Small intestine (tissue), 7 donors: ENCODE measurements around the gene PHC2. TPM values are rescaled to one million over a fixed set of nuclear protein-coding genes. Genes with fewer than 3 reads are reported as not detected.

ENCODE experiments used
- DNase-seq, 2 donors: peaks; one replicate each; pipeline versions ENCODE4 v3.0.0 to v3.0.0-alpha.2; 2013
- FAIRE-seq: peaks from 2 replicates; lab custom pipeline; 2012; peaks lifted over from hg19 to GRCh38; lab: Jason Lieb, UNC
- H3K27ac ChIP-seq, 3 donors: one replicate each; pipeline ENCODE4 v1.5.1; 2013; ENCODE audit warnings: low read length in 2 of 3, mild to moderate bottlenecking in 2 of 3, control low read depth in 1 of 3, inconsistent platforms in 1 of 3, low read depth in 1 of 3, moderate library complexity in 1 of 3
- H3K27me3 ChIP-seq, 3 donors: one replicate each; pipeline ENCODE4 v1.6.1; 2013; ENCODE audit warnings: low read length in 3 of 3, inconsistent platforms in 1 of 3; ENCODE audit not compliant: control insufficient read depth in 3 of 3, insufficient read depth in 3 of 3
- H3K36me3 ChIP-seq, 3 donors: one replicate each; pipeline ENCODE4 v1.6.1; 2013; ENCODE audit warnings: low read length in 3 of 3, inconsistent platforms in 1 of 3, low read depth in 1 of 3, mild to moderate bottlenecking in 1 of 3, moderate library complexity in 1 of 3; ENCODE audit not compliant: control insufficient read depth in 3 of 3, insufficient read depth in 2 of 3
- H3K4me1 ChIP-seq, 3 donors: one replicate each; pipeline ENCODE4 v1.6.1; 2013; ENCODE audit warnings: low read length in 2 of 3, inconsistent platforms in 1 of 3, low read depth in 1 of 3, mild to moderate bottlenecking in 1 of 3, moderate library complexity in 1 of 3; ENCODE audit not compliant: control insufficient read depth in 3 of 3, insufficient read depth in 2 of 3
- H3K4me3 ChIP-seq, 3 donors: one replicate each; pipeline ENCODE4 v1.5.1; 2013; ENCODE audit warnings: low read length in 3 of 3, control low read depth in 1 of 3, inconsistent platforms in 1 of 3, low read depth in 1 of 3, mild to moderate bottlenecking in 1 of 3, moderate library complexity in 1 of 3
- H3K9me3 ChIP-seq, 2 donors: one replicate each; pipeline ENCODE4 v1.6.1; 2013; ENCODE audit warnings: low read depth in 1 of 2, low read length in 1 of 2; ENCODE audit not compliant: control insufficient read depth in 2 of 2, insufficient read depth in 1 of 2
- WGBS, 3 donors: extraction: QIAGEN DNeasy Blood & Tissue Kit; methylation state at CpG; one replicate each; pipeline ENCODE4 v1.1.7; 2013; 5-methylcytosine and 5-hydroxymethylcytosine counted together
- polyA plus RNA-seq, 4 donors: library from polyadenylated mRNA; stranded (reverse) in 3 of 4; unstranded in 1 of 4; fragments of 200-250 nt in 3 of 4; fragments of 120-200 nt in 1 of 4; gene quantifications; one replicate each; pipeline versions ENCODE4 v1.2.1 to v1.2.3, GENCODE V29; 2013
- donor health status: healthy with polysubstance abuse.
- donor health status: control.
- donor health status: control.
- donor health status: Bipolar disorder and iron deficiency.
- donor health status: healthy.

The PHC2 gene
- polyA plus RNA-seq, 4 donors = 41.2 to 110 (median 47.8) TPM

DNA sequence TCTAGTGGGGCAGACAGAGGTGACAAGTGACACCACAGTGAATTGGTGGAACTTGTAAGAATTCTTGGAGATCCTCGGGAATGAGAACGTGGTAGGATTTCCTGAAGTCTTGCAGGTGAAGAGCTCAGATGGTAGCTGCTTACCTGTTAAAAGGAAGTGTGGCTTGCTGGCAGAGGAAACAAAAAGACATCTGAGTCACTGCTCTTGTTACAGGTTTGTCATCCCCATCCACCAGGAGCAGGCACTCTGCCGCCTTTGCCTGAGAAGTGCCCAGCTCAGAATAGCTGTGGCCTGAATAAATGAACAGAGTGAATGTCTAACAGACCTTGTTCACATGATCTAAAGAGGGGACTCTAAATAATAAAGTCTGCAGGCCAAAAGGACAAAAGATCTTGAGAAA lies 29.2 kb upstream of the PHC2 start:
- Histone ChIP-seq H3K27ac (no peak overlapping the region), H3K9me3 (no peaks in the 10 kb centered on the region), H3K4me1 (no peaks in the 10 kb centered on the region), H3K4me3 (no peak overlapping the region), H3K27me3 (no peaks in the 10 kb centered on the region), H3K36me3 (no peaks in the 10 kb centered on the region)
- DNase-seq = no peak
- 72 to 80% (median 76%) methylated on average over 3 of the region's 3 CpGs for WGBS, 3 donors
- no peak for FAIRE-seq

DNA sequence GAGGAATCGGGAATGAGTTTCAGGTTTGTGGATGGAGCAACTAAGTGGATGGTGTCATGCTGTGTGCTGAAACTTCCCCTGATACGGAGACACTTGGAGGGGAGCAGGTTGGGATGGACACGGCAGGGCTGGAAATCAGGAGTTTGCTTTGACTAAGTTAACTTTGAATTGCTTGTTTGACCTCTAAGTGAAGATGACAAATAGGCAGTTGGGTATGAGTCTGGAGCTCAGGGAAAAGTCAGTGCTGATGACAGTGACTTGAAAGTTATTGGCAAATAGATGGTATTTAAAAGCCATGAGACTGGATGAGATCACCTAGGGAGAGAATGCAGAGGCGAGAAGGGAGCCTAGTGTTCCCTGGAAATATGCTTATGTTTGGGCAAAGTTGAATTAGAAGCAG lies 28.8 kb upstream of the PHC2 start:
- no peak for FAIRE-seq
- no peak overlapping the region for H3K4me3 ChIP-seq

GRCh38 chr1:33456502-33456886 lies 25.6 kb upstream of the PHC2 start:
- 81 to 86% (median 84%) methylated on average over 6 of the region's 6 CpGs for WGBS, 3 donors
- H3K4me1 ChIP-seq = no peaks in the 10 kb centered on the region
- no peak overlapping the region for H3K4me3 ChIP-seq
- H3K27me3 ChIP-seq = no peaks in the 10 kb centered on the region
- DNase-seq (no peak), FAIRE-seq (no peak)
- H3K9me3 ChIP-seq = peaks cover 0 to 3% of the 10 kb centered on the region in 2 donors
- no peaks in the 10 kb centered on the region for H3K36me3 ChIP-seq
- H3K27ac ChIP-seq = no peak overlapping the region

More for the DNA sequence above, 28.8 kb upstream of the PHC2 start:
- Histone ChIP-seq H3K27me3 (no peaks in the 10 kb centered on the region), H3K36me3 (no peaks in the 10 kb centered on the region), H3K4me1 (no peaks in the 10 kb centered on the region), H3K9me3 (no peaks in the 10 kb centered on the region), H3K27ac (no peak overlapping the region)
- 83 to 94% (median 83%) methylated on average over 4 of the region's 4 CpGs for WGBS, 3 donors
- DNase-seq = no peak

GRCh38 chr1:33455539-33456501 lies 24.9 kb upstream of the PHC2 start:
- WGBS, 3 donors = 45 to 47% (median 46%) methylated on average over 8 of the region's 8 CpGs
- Histone ChIP-seq H3K27me3 (no peaks in the 10 kb centered on the region), H3K36me3 (no peaks in the 10 kb centered on the region), H3K4me3 (no peak overlapping the region), H3K9me3 (peaks cover 0 to 3% of the 10 kb centered on the region in 2 donors), H3K27ac (no peak overlapping the region), H3K4me1 (no peaks in the 10 kb centered on the region)
- FAIRE-seq (no peak), DNase-seq (peak; percentile 51 to 67)

DNA sequence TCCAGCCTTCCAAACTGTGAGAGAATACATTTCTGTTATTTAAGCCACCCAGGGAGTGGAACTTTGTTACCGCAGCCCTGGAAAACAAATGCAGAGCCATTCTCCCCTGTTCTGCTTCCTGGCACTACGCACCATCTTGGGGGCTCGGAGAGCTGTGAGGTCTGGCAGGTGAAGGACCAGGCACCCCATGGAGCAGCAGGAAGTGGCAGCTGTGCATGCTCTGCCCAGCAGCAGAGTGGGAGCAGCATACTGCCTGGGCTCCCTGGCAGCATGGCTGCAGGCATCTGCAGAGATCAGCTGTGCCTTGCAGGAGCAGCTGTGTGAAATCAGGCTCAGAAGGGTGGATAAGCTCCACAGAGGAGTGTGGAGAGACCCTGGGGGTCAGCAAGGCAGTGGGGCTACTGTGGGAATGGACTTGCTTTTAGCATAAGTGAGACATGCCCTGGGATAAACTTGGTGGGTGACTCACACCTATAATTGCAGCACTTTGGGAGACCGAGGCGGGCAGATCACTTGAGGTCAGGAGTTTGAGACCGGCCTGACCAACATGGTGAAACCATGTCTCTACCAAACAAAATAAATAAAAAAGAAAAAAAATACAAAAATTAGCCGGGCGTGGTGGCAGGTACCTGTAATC lies 23.9 kb upstream of the PHC2 start:
- Histone ChIP-seq H3K27ac (no peak overlapping the region), H3K27me3 (no peaks in the 10 kb centered on the region), H3K4me1 (no peaks in the 10 kb centered on the region), H3K9me3 (peaks cover 0 to 3% of the 10 kb centered on the region in 2 donors), H3K36me3 (no peaks in the 10 kb centered on the region), H3K4me3 (no peak overlapping the region)
- FAIRE-seq (no peak), DNase-seq (no peak)
- 91 to 95% (median 91%) methylated on average over 8 of the region's 8 CpGs for WGBS, 3 donors

DNA sequence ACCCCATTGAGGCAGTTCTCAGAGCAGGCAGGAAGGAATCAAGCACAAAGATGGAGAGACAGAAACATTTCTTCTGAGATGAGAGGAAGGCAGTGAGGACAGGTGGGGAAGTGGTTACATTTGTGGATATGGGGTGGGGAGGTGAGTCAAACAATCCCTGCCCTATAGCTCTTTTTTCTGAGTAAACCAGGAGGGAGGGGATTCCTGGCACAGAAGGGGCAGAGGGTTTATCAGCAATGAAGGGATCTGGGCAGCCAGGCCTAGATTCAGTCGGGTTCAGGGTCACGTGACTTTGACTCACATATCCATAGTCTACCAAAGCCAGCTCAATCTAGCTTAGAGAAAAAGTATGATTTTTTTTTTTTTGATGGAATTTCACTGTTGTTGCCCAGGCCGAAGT lies 15.7 kb upstream of the PHC2 start:
- no peak for FAIRE-seq
- WGBS, 3 donors = 80 to 91% (median 86%) methylated on average over 3 of the region's 3 CpGs
- no peak for DNase-seq
- no peak overlapping the region for H3K4me3 ChIP-seq
- H3K9me3 ChIP-seq = no peaks in the 10 kb centered on the region
- H3K27me3 ChIP-seq = no peaks in the 10 kb centered on the region
- H3K4me1 ChIP-seq = no peaks in the 10 kb centered on the region
- H3K36me3 ChIP-seq = no peaks in the 10 kb centered on the region
- H3K27ac ChIP-seq = no peak overlapping the region

DNA sequence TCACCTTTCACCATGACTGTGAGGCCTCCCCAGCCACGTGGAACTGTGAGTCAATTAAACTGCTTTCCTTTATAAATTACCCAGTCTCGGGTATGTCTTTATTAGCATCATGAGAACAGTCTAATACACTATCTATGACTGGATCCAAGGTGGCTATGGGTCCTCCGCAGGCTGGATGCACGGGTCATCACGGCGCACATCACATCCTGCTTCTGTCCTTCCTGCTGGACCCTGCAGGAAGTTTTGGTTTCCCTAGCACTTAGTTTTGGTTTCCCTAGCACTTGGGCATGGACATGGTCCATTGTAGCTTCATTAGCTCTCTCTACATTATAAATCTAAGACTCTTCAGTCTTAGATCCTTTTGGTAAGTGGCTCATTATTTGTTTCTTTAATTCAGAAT lies 14.2 kb upstream of the PHC2 start:
- no peaks in the 10 kb centered on the region for H3K36me3 ChIP-seq
- H3K4me3 ChIP-seq = no peak overlapping the region
- FAIRE-seq = no peak
- 77 to 88% (median 81%) methylated on average over 6 of the region's 6 CpGs for WGBS, 3 donors
- no peak for DNase-seq
- no peaks in the 10 kb centered on the region for H3K4me1 ChIP-seq
- peaks cover 0 to 7% of the 10 kb centered on the region in 2 donors for H3K9me3 ChIP-seq
- H3K27me3 ChIP-seq = no peaks in the 10 kb centered on the region
- H3K27ac ChIP-seq = no peak overlapping the region

DNA sequence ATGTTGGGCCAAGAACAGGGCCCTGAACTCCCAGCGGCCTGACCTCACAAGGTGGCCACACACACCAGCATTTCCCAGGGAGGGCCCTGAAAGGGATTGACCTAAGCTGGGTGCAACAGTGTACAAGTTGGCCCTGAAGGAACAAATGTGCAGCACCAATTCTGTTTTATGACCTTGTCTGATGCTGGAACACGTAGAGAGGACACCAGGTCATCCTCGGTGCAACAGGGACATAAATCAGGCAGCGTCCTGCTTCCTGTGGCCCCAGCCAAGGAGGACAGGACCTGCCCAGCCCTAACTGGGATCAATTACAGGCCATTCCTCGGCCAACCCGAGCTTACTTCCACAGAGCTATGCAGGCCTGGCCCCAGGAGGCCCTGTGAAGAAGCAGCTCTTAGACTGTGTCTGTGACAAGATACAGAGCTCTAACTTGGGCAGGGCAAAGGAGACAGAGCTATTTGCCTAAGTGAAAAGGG lies 12.8 kb upstream of the PHC2 start:
- no peaks in the 10 kb centered on the region for H3K4me1 ChIP-seq
- peaks cover 0 to 7% of the 10 kb centered on the region in 2 donors for H3K9me3 ChIP-seq
- FAIRE-seq = no peak
- WGBS, 3 donors = 40 to 58% (median 52%) methylated on average over 6 of the region's 6 CpGs
- peak in 1 of 2 donors; percentile 45 for DNase-seq
- H3K4me3 ChIP-seq = no peak overlapping the region
- no peak overlapping the region for H3K27ac ChIP-seq
- H3K36me3 ChIP-seq = no peaks in the 10 kb centered on the region
- H3K27me3 ChIP-seq = no peaks in the 10 kb centered on the region
